HepG2 (cell line): ENCODE results near the gene CRB1. TPM values are rescaled to one million over a fixed set of nuclear protein-coding genes. Genes with fewer than 3 reads are reported as not detected.

ENCODE experiments used
- ATAC-seq: fragments of 200-7000 bp; cut with Tn5 transposase; 3 replicates; pipeline ENCODE4 v1.9.1; 2020; ENCODE audit warnings: mild to moderate bottlenecking, moderate library complexity
- BruUV-seq: library from RNA; stranded (reverse); fragments of 400-500 nt; replicated peaks from 2 replicates; lab custom pipeline; 2021; lab: Mats Ljungman, UMichigan
- CTCF ChIA-PET: fragments of 300-600 bp; formaldehyde crosslinking; extraction: SDS; loops from one replicate; lab custom pipeline; 2021; ENCODE audit warnings: low total read pairs, inconsistent platforms, low intra/inter-chr PET ratio; lab: Yijun Ruan, JAX
- POLR2A ChIA-PET: fragments of 350-600 bp; sonication (Branson Sonifier 250); formaldehyde crosslinking; loops from one replicate; lab custom pipeline; 2020; ENCODE audit warnings: antibody characterized with exemption, inconsistent platforms; lab: Yijun Ruan, JAX
- DNase-seq: peaks from one replicate; pipeline ENCODE4 v3.0.0-alpha.2; 2015; ENCODE audit warnings: low spot score
- FAIRE-seq: peaks from 3 replicates; lab custom pipeline; 2011; peaks lifted over from hg19 to GRCh38; lab: Jason Lieb, UNC
- H2AFZ ChIP-seq: one replicate; pipeline ENCODE4 v1.6.1; 2011; ENCODE audit warnings: low read length, inconsistent platforms
- H3K27ac ChIP-seq: fragments of 300-600 bp; 3 replicates; pipeline ENCODE4 v1.8.0; 2011; ENCODE audit warnings: mixed run types, mild to moderate bottlenecking, mixed read lengths, low read length, inconsistent platforms; ENCODE audit not compliant: insufficient read depth; ENCODE audit errors: extremely low read length
- H3K27me3 ChIP-seq, 2 experiments: fragments of 200-600 bp in 1 of 2; 2 replicates in 1 of 2; 3 replicates in 1 of 2; pipeline versions ENCODE4 v1.6.0 to v1.8.0; 2011; ENCODE audit warnings: low read length in 2 of 2, mild to moderate bottlenecking in 2 of 2, moderate library complexity in 2 of 2, inconsistent platforms in 1 of 2; ENCODE audit not compliant: insufficient read depth in 2 of 2, control insufficient read depth in 1 of 2
- H3K36me3 ChIP-seq, 2 experiments: fragments of 200-600 bp in 1 of 2; replicated peaks in 1 of 2; 2 replicates in 1 of 2; 3 replicates in 1 of 2; pipeline versions ENCODE4 v1.5.1 to v1.8.0; 2011; ENCODE audit warnings: low read length in 2 of 2, inconsistent platforms in 1 of 2; ENCODE audit not compliant: insufficient read depth in 2 of 2, control insufficient read depth in 1 of 2
- H3K4me1 ChIP-seq: 2 replicates; pipeline ENCODE4 v1.5.1; 2012; ENCODE audit warnings: low read length, inconsistent platforms; ENCODE audit not compliant: insufficient read depth
- H3K4me2 ChIP-seq: 2 replicates; pipeline ENCODE4 v1.6.0; 2011; ENCODE audit warnings: low read depth, low read length, inconsistent platforms
- H3K4me3 ChIP-seq, 3 experiments: fragments of 200-600 bp in 1 of 3; sonication (generic), shearing (Covaris generic) in 1 of 3; replicated peaks in 1 of 3; 2 replicates each; pipeline ENCODE4 v1.5.1; 2011 to 2016; ENCODE audit warnings: low read length in 3 of 3, inconsistent platforms in 2 of 3, low read depth in 2 of 3, mild to moderate bottlenecking in 2 of 3, control low read depth in 1 of 3, mixed read lengths in 1 of 3; ENCODE audit not compliant: insufficient read depth in 1 of 3
- H3K79me2 ChIP-seq: one replicate; pipeline ENCODE4 v1.6.1; 2011; ENCODE audit warnings: low read length, inconsistent platforms; ENCODE audit not compliant: insufficient read depth
- H3K9ac ChIP-seq: 2 replicates; pipeline ENCODE4 v1.6.0; 2011; ENCODE audit warnings: mild to moderate bottlenecking, low read depth, low read length, inconsistent platforms; ENCODE audit not compliant: insufficient read depth
- H3K9me3 ChIP-seq: 2 replicates; pipeline ENCODE4 v1.5.1; 2012; ENCODE audit warnings: mild to moderate bottlenecking, low read length
- H4K20me1 ChIP-seq: 2 replicates; pipeline ENCODE4 v1.6.0; 2011; ENCODE audit warnings: inconsistent platforms, mild to moderate bottlenecking, low read length, moderate library complexity; ENCODE audit not compliant: insufficient read depth
- MZF1 ChIP-seq: sonication (generic); formaldehyde crosslinking; IDR thresholded peaks from 2 replicates; pipeline ENCODE4 v1.8.1; 2023; ENCODE audit warnings: mild to moderate bottlenecking, missing genetic modification reagents, borderline replicate concordance
- NFE2L2 ChIP-seq: fragments of 150-350 bp; IDR thresholded peaks from 2 replicates; pipeline ENCODE4 v1.6.1; 2014; ENCODE audit warnings: low read length
- RBM39 ChIP-seq: fragments of 200-400 bp; formaldehyde crosslinking; IDR thresholded peaks from one replicate; pipeline ENCODE4 v1.6.1; 2018; ENCODE audit warnings: antibody characterized with exemption, mild to moderate bottlenecking, low read depth, low read length; ENCODE audit not compliant: poor library complexity, severe bottlenecking
- RFXAP ChIP-seq: sonication (generic); formaldehyde crosslinking; IDR thresholded peaks from 2 replicates; pipeline ENCODE4 v1.4.0; 2020; ENCODE audit warnings: missing genetic modification reagents, borderline replicate concordance
- ZBTB21 ChIP-seq: sonication (generic); formaldehyde crosslinking; IDR thresholded peaks from 2 replicates; pipeline ENCODE4 v1.4.0; 2020; ENCODE audit warnings: missing genetic modification reagents
- ZNF841 ChIP-seq: sonication (generic); formaldehyde crosslinking; IDR thresholded peaks from 2 replicates; pipeline ENCODE4 v1.8.1; 2023; ENCODE audit warnings: missing genetic modification reagents, borderline replicate concordance
- WGBS: methylation state at CpG from one replicate; pipeline ENCODE4 v1.1.6; 2017; ENCODE audit warnings: low lambda C conversion rate; 5-methylcytosine and 5-hydroxymethylcytosine counted together
- in situ Hi-C: cut with HindIII; loops from 2 replicates; pipeline ENCODE4 v1.10.0; 2017; ENCODE audit warnings: low pct_unique_long_range_greater_than_20kb; ENCODE audit not compliant: extremely low pct_ligation_motif_present
- intact Hi-C: fragments of 100-400 bp; cut with micrococcal nuclease; formaldehyde crosslinking; loops from one replicate; pipeline ENCODE4 v1.10.0; 2022; ENCODE audit not compliant: unreplicated experiment
- polyA plus RNA-seq, 8 experiments: library from polyadenylated mRNA; depleted of rRNA in 3 of 8; stranded (reverse) in 7 of 8; unstranded in 1 of 8; fragments of >200 nt; fragmentation: Illumina TruSeq in 4 of 8; extraction: Trizol in 4 of 8; gene quantifications; 2 replicates each; pipeline versions ENCODE4 v1.2.1 to v1.2.3, GENCODE V29; 2011 to 2016; ENCODE audit warnings: low read depth in 4 of 8, missing spikeins in 1 of 8, mixed read lengths in 1 of 8; ENCODE audit not compliant: insufficient read depth in 1 of 8
- total RNA-seq, 5 experiments: library from RNA; depleted of rRNA; stranded (reverse); fragments of >200 nt; fragmentation: Illumina TruSeq; extraction: Trizol; gene quantifications; 2 replicates each; pipeline ENCODE4 v1.2.3, GENCODE V29; 2016; ENCODE audit warnings: low read depth in 1 of 5
- TF ChIP-seq, protein P1 (sequence below): sonication (generic); formaldehyde crosslinking; IDR thresholded peaks from 2 replicates; pipeline ENCODE4 v1.4.0; 2020; ENCODE audit warnings: missing genetic modification reagents, mild to moderate bottlenecking, borderline replicate concordance
- TF ChIP-seq, protein P2 (sequence below): IDR thresholded peaks from 2 replicates; pipeline ENCODE4 v1.6.1; 2016; ENCODE audit warnings: low read depth, control low read depth
- TF ChIP-seq, protein P3 (sequence below): sonication (generic); formaldehyde crosslinking; IDR thresholded peaks from 2 replicates; pipeline ENCODE4 v1.5.0; 2020; ENCODE audit warnings: missing genetic modification reagents
- TF ChIP-seq, protein P4 (sequence below): sonication (generic); formaldehyde crosslinking; IDR thresholded peaks from 2 replicates; pipeline ENCODE4 v1.4.0; 2020; ENCODE audit warnings: missing genetic modification reagents

Gene CRB1
- total and polyA plus RNA-seq, 2 of the 13 experiments (the other 11 are each of a cell fraction or from before 2014, with no cell fraction given): 0.01 TPM; not detected in 1

DNA sequence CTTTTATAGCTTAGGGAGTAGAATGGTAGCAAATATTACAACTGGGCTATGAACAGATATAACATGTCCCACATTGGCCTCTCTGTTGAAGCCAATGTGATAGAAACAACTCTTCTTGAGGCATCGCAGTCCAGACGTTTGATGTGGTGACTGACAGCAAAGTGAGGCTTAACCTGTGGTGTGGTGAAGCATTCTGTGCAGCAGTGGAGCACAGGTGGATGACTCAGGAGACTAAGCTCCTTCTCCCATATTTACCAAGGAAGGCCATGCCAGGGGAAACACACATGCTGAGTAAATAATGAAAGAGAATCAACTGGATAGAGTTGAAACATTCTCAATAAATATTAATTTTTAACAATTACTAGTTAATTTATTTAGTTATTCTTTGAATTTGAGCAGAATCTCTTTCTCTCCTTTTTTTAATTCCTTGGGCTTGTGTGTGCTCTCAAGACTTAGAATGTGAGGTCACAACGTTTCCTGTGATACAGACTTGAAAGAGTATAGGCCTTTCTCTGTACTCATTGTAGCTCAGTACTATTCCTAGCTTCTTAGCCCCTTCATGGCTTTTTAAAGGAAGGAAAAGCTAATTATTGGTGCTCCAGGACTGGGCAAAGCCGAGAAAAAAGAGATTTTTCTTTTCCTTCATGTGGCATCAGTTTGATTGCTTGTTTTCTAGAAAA is 17.6 kb downstream of the CRB1 start:
- no TSS peak for BruUV-seq
- no peak overlapping the region for H3K4me2 ChIP-seq
- ChIA-PET CTCF (no interaction called here), POLR2A (no interaction called here)
- no peak for DNase-seq
- H3K4me1 ChIP-seq: no peaks in the 10 kb centered on the region
- ATAC-seq: no peak
- no peak overlapping the region for H2AFZ ChIP-seq
- no peaks in the 10 kb centered on the region for H3K36me3 ChIP-seq
- H3K9ac ChIP-seq: no peak overlapping the region
- TF ChIP-seq, protein P1, sequence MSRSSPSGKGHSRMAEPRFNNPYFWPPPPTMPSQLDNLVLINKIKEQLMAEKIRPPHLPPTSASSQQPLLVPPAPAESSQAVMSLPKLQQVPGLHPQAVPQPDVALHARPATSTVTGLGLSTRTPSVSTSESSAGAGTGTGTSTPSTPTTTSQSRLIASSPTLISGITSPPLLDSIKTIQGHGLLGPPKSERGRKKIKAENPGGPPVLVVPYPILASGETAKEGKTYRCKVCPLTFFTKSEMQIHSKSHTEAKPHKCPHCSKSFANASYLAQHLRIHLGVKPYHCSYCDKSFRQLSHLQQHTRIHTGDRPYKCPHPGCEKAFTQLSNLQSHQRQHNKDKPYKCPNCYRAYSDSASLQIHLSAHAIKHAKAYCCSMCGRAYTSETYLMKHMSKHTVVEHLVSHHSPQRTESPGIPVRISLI (CRISPR knock-in tag): no peak
- TF ChIP-seq ZNF841 (CRISPR knock-in tag) (no peak), NFE2L2 (no peak), RBM39 (no peak)
- intact Hi-C loops: no loop called here
- no peak overlapping the region for H3K27ac ChIP-seq
- 23% methylated on average over 4 of the region's 4 CpGs for WGBS
- in situ Hi-C loops: no loop called here
- no peaks in the 10 kb centered on the region for H3K27me3 ChIP-seq
- FAIRE-seq: no peak
- no peak overlapping the region for H3K4me3 ChIP-seq
- H3K9me3 ChIP-seq: no peaks in the 10 kb centered on the region
- H3K79me2 ChIP-seq: no peaks in the 10 kb centered on the region
- no peaks in the 10 kb centered on the region for H4K20me1 ChIP-seq

DNA sequence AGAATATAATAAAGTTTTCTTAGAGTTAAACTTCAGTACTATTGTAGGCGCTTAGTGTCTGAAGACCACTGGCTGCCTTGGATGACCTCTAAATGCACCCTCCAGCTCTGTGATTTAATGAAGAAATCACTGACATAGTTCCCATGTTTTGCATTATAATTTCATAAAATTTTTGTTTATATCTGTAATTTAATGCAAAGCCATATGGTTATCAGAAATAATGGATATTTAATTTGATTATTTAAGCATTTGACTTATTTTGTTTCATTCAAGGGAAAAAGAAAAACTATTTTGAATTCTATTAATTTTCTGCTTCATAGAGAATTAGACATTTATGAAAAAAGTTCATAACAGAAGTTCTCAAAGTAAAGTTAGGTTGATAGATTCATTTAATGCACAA is 18.6 kb downstream of the CRB1 start:
- intact Hi-C loops (no loop called here), in situ Hi-C loops (no loop called here)
- Histone ChIP-seq H3K9ac (no peak overlapping the region), H3K9me3 (no peaks in the 10 kb centered on the region), H2AFZ (no peak overlapping the region), H4K20me1 (no peaks in the 10 kb centered on the region), H3K4me2 (no peak overlapping the region), H3K27me3 (no peaks in the 10 kb centered on the region), H3K36me3 (no peaks in the 10 kb centered on the region), H3K79me2 (no peaks in the 10 kb centered on the region), H3K27ac (no peak overlapping the region), H3K4me3 (no peak overlapping the region), H3K4me1 (no peaks in the 10 kb centered on the region)
- ATAC-seq (no peak), DNase-seq (no peak), FAIRE-seq (no peak)
- POLR2A ChIA-PET: no interaction called here
- no TSS peak for BruUV-seq
- 94% methylated on average over 1 of the region's 1 CpG for WGBS
- CTCF ChIA-PET: no interaction called here
- TF ChIP-seq ZBTB21 (CRISPR knock-in tag) (no peak), RFXAP (no peak), MZF1 (CRISPR knock-in tag) (no peak)
- TF ChIP-seq, protein P2, sequence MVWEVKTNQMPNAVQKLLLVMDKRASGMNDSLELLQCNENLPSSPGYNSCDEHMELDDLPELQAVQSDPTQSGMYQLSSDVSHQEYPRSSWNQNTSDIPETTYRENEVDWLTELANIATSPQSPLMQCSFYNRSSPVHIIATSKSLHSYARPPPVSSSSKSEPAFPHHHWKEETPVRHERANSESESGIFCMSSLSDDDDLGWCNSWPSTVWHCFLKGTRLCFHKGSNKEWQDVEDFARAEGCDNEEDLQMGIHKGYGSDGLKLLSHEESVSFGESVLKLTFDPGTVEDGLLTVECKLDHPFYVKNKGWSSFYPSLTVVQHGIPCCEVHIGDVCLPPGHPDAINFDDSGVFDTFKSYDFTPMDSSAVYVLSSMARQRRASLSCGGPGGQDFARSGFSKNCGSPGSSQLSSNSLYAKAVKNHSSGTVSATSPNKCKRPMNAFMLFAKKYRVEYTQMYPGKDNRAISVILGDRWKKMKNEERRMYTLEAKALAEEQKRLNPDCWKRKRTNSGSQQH: no peak
- TF ChIP-seq, protein P3, sequence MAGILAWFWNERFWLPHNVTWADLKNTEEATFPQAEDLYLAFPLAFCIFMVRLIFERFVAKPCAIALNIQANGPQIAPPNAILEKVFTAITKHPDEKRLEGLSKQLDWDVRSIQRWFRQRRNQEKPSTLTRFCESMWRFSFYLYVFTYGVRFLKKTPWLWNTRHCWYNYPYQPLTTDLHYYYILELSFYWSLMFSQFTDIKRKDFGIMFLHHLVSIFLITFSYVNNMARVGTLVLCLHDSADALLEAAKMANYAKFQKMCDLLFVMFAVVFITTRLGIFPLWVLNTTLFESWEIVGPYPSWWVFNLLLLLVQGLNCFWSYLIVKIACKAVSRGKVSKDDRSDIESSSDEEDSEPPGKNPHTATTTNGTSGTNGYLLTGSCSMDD (CRISPR knock-in tag): no peak
- TF ChIP-seq, protein P4, sequence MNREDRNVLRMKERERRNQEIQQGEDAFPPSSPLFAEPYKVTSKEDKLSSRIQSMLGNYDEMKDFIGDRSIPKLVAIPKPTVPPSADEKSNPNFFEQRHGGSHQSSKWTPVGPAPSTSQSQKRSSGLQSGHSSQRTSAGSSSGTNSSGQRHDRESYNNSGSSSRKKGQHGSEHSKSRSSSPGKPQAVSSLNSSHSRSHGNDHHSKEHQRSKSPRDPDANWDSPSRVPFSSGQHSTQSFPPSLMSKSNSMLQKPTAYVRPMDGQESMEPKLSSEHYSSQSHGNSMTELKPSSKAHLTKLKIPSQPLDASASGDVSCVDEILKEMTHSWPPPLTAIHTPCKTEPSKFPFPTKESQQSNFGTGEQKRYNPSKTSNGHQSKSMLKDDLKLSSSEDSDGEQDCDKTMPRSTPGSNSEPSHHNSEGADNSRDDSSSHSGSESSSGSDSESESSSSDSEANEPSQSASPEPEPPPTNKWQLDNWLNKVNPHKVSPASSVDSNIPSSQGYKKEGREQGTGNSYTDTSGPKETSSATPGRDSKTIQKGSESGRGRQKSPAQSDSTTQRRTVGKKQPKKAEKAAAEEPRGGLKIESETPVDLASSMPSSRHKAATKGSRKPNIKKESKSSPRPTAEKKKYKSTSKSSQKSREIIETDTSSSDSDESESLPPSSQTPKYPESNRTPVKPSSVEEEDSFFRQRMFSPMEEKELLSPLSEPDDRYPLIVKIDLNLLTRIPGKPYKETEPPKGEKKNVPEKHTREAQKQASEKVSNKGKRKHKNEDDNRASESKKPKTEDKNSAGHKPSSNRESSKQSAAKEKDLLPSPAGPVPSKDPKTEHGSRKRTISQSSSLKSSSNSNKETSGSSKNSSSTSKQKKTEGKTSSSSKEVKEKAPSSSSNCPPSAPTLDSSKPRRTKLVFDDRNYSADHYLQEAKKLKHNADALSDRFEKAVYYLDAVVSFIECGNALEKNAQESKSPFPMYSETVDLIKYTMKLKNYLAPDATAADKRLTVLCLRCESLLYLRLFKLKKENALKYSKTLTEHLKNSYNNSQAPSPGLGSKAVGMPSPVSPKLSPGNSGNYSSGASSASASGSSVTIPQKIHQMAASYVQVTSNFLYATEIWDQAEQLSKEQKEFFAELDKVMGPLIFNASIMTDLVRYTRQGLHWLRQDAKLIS: no peak
